ENCODE data around the gene KRT40.

DNA sequence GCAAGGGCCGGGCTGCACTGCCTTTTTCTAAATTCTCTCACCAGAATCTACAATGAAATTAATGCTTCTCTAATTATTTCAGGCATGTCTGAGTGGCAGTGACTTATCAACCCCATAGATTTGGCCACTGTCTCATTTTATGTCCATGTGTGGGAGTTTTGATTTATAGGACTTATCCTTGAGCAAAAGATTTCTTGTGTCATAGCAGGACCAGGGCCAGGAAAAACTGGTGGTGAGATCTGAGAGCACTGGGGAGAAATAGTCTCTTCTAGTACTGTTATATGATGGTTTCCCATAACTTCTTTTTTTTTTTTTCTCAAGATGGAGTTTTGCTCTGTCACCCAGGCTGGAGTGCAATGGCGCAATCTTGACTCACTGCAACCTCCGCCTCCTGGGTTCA, 45.1 kb downstream of the KRT40 start:
- TF ChIP-seq CTCF (conservative IDR thresholded peaks at IDR 0.05; ENCODE audit: low read depth in 2 of 2) (no peak), EZH2 (IDR thresholded peaks at IDR 0.05; ENCODE audit: low read depth, unreplicated experiment) (no peak), POLR2AphosphoS5 (IDR thresholded peaks at IDR 0.05; ENCODE audit: low read depth) (no peak), NANOG (IDR thresholded peaks at IDR 0.05; ENCODE audit: borderline replicate concordance) (no peak)

All from GM23338 (cell line).